Measurements from ENCODE around the gene PDK2.

PDK2 gene

DNA sequence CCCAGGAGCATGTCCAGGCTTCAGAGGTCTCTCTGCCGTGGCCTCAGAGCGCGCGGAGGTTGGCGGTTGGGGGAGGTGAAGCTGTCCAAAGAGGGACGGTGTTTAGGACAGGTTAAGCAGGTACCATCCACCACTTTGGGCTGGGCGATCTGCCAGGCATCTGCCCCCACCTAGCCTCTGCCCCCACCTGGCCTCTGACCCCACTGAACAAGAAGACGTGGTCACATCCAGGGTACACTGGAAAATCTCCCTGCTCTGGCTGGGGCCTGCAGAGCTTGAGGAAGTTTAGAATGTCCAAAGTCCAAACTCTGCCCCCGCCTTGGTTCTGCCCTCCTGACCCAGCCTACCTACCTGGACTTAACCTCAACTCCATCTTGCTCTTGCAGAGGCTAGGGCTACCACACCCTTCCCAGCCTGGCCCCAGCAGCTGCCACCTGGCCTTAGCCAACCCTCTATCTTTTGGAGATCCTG is 37.6 kb upstream of the PDK2 start:
- Histone ChIP-seq H3K27me3 (ENCODE audit: insufficient read depth, low read length, poor library complexity) (peaks cover 64% of the 10 kb centered on the region), H3K4me2 (ENCODE audit: insufficient read depth, low read length) (no peak overlapping the region), H2AFZ (ENCODE audit: low read depth, low read length) (no peak overlapping the region), H3K4me3 (ENCODE audit: low read depth in 1 of 2, low read length in 2 of 2) (no peak overlapping the region), H3K79me2 (ENCODE audit: insufficient read depth, low read length) (no peaks in the 10 kb centered on the region), H3K27ac (ENCODE audit: low read length) (no peak overlapping the region), H3K4me1 (ENCODE audit: insufficient read depth, low read length) (peaks cover 20% of the 10 kb centered on the region), H3K9me3 (ENCODE audit: insufficient read depth, low read length, severe bottlenecking) (no peaks in the 10 kb centered on the region), H3K36me3 (ENCODE audit: insufficient read depth, low read length) (no peaks in the 10 kb centered on the region), H4K20me1 (ENCODE audit: insufficient read depth, low read length) (peaks cover 20% of the 10 kb centered on the region), H3K9ac (ENCODE audit: low read depth, low read length) (no peak overlapping the region)
- TF ChIP-seq EZH2 (IDR thresholded peaks at IDR 0.05; ENCODE audit: borderline replicate concordance, low read depth, low read length, severe bottlenecking), result no peak
- TF ChIP-seq, protein P1, sequence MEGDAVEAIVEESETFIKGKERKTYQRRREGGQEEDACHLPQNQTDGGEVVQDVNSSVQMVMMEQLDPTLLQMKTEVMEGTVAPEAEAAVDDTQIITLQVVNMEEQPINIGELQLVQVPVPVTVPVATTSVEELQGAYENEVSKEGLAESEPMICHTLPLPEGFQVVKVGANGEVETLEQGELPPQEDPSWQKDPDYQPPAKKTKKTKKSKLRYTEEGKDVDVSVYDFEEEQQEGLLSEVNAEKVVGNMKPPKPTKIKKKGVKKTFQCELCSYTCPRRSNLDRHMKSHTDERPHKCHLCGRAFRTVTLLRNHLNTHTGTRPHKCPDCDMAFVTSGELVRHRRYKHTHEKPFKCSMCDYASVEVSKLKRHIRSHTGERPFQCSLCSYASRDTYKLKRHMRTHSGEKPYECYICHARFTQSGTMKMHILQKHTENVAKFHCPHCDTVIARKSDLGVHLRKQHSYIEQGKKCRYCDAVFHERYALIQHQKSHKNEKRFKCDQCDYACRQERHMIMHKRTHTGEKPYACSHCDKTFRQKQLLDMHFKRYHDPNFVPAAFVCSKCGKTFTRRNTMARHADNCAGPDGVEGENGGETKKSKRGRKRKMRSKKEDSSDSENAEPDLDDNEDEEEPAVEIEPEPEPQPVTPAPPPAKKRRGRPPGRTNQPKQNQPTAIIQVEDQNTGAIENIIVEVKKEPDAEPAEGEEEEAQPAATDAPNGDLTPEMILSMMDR (IDR thresholded peaks at IDR 0.05; ENCODE audit: borderline replicate concordance, extremely low read depth, low read length, poor library complexity, severe bottlenecking), result no peak
- no peak for DNase-seq
- no peak for ATAC-seq (ENCODE audit: insufficient read depth, low read depth)

DNA sequence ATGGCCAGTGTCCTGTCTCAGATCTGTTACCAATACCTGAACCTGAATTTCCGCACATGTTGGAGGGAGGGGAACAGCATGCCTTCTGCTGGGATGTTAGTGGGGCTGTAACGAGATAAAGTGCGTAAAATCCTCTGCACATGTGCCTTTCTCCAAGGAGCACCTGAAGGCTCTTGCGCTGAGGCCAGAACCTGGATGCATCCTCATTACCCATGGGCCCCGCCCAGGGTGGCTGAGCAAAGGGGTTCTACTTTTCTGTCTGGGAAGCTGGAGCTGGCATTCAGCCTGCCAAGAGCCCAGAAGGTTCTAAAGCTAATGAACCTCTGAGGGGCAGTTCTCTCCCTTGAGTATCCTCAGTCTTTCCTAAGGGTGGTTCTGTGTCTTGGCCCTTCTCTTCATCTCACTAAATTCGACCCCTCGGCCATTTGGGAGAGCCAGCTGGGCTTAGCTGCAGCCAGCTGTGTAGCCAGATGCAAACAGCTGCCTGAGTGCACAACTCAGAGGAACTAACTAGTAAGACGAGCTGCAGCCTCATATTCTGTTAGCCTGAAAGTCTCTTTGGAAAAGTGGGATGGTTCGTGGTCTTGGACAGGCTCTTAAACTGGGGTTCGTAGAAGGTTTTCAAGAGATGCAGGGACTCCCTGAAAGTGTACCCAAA is 36.7 kb upstream of the PDK2 start:
- Histone ChIP-seq H3K4me1 (ENCODE audit: insufficient read depth, low read length) (peaks cover 20% of the 10 kb centered on the region), H3K9me3 (ENCODE audit: insufficient read depth, low read length, severe bottlenecking) (no peaks in the 10 kb centered on the region), H4K20me1 (ENCODE audit: insufficient read depth, low read length) (peaks cover 22% of the 10 kb centered on the region), H3K79me2 (ENCODE audit: insufficient read depth, low read length) (no peaks in the 10 kb centered on the region), H3K4me2 (ENCODE audit: insufficient read depth, low read length) (no peak overlapping the region), H3K36me3 (ENCODE audit: insufficient read depth, low read length) (no peaks in the 10 kb centered on the region), H3K27me3 (ENCODE audit: insufficient read depth, low read length, poor library complexity) (peaks cover 63% of the 10 kb centered on the region), H2AFZ (ENCODE audit: low read depth, low read length) (no peak overlapping the region), H3K9ac (ENCODE audit: low read depth, low read length) (no peak overlapping the region), H3K4me3 (ENCODE audit: low read depth in 1 of 2, low read length in 2 of 2) (no peak overlapping the region), H3K27ac (ENCODE audit: low read length) (no peak overlapping the region)
- ATAC-seq (ENCODE audit: insufficient read depth, low read depth), result no peak
- no peak for TF ChIP-seq EZH2 (IDR thresholded peaks at IDR 0.05; ENCODE audit: borderline replicate concordance, low read depth, low read length, severe bottlenecking)
- TF ChIP-seq, protein P1 (IDR thresholded peaks at IDR 0.05; ENCODE audit: borderline replicate concordance, extremely low read depth, low read length, poor library complexity, severe bottlenecking), result no peak
- DNase-seq, result no peak

DNA sequence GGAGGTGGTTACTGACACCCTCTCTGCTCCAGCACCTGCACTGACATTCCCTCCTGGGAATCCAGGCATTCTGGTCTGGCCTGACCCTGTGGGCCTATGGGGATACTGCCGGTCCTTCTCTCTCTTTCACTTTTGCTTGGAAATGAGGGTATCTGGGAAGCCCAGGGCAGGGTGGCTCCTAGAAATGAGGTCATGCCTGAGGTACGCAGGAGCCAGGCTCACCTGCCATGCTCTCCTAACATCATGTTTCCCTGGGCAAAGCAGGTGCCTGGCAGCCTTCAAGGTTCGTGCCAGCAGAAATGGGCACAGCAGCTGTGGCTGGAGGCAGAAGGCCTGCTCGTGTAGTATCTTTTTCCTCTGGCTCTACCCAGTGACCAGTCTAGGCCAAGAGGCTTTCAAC is 35.9 kb upstream of the PDK2 start:
- Histone ChIP-seq H3K79me2 (ENCODE audit: insufficient read depth, low read length) (no peaks in the 10 kb centered on the region), H3K4me1 (ENCODE audit: insufficient read depth, low read length) (peaks cover 20% of the 10 kb centered on the region), H3K4me3 (ENCODE audit: low read depth in 1 of 2, low read length in 2 of 2) (no peak overlapping the region), H3K4me2 (ENCODE audit: insufficient read depth, low read length) (no peak overlapping the region), H2AFZ (ENCODE audit: low read depth, low read length) (no peak overlapping the region), H3K9ac (ENCODE audit: low read depth, low read length) (no peak overlapping the region), H4K20me1 (ENCODE audit: insufficient read depth, low read length) (peaks cover 25% of the 10 kb centered on the region), H3K36me3 (ENCODE audit: insufficient read depth, low read length) (no peaks in the 10 kb centered on the region), H3K27me3 (ENCODE audit: insufficient read depth, low read length, poor library complexity) (peaks cover 60% of the 10 kb centered on the region), H3K27ac (ENCODE audit: low read length) (no peak overlapping the region), H3K9me3 (ENCODE audit: insufficient read depth, low read length, severe bottlenecking) (no peaks in the 10 kb centered on the region)
- DNase-seq (no peak), ATAC-seq (ENCODE audit: insufficient read depth, low read depth) (no peak)
- TF ChIP-seq, protein P1 (IDR thresholded peaks at IDR 0.05; ENCODE audit: borderline replicate concordance, extremely low read depth, low read length, poor library complexity, severe bottlenecking), result no peak
- TF ChIP-seq EZH2 (IDR thresholded peaks at IDR 0.05; ENCODE audit: borderline replicate concordance, low read depth, low read length, severe bottlenecking), result no peak
